Esophagus muscularis mucosa (tissue), 3 donors: ENCODE measurements around the gene KAZN.

Source experiments
- CTCF ChIP-seq, 3 experiments: fragments of 200-600 bp in 2 of 3; fragments of 450-650 bp in 1 of 3; sonication (generic) in 2 of 3; IDR thresholded peaks; one replicate each; pipeline ENCODE4 v1.5.1; 2017 to 2019; ENCODE audit warnings: antibody characterized with exemption in 3 of 3, mild to moderate bottlenecking in 2 of 3, moderate library complexity in 1 of 3
- POLR2A ChIP-seq: fragments of 450-650 bp; IDR thresholded peaks from one replicate; pipeline ENCODE4 v1.6.1; 2017; ENCODE audit warnings: antibody characterized with exemption, moderate library complexity, mild to moderate bottlenecking, low read depth

- TF ChIP-seq CTCF (IDR thresholded peaks at IDR 0.05) (no peak), POLR2A (no peak)
Observed at GRCh38 chr1:14630986-14631385, 32.5 kb downstream of the KAZN start.
